Measurements from ENCODE around the gene CARS2. TPM values are rescaled to one million over a fixed set of nuclear protein-coding genes. Genes with fewer than 3 reads are reported as not detected.

CARS2 gene
- total RNA-seq, 1 donor from 2014 or later = 57.1 TPM

GRCh38 chr13:110639935-110640334, 66.0 kb downstream of the CARS2 start:
- no peak for DNase-seq (ENCODE audit: low spot score)

GRCh38 chr13:110638814-110639806, 66.8 kb downstream of the CARS2 start:
- peak; percentile 81 for DNase-seq (ENCODE audit: low spot score)

- DNase-seq (ENCODE audit: low spot score) = peak; percentile 71
Observed at GRCh38 chr13:110638257-110638656, 67.7 kb downstream of the CARS2 start.

- peak; percentile 68 for DNase-seq (ENCODE audit: low spot score)
Observed at GRCh38 chr13:110637747-110638146, 68.2 kb downstream of the CARS2 start.

GRCh38 chr13:110637275-110637674, 68.6 kb downstream of the CARS2 start:
- peak; percentile 57 for DNase-seq (ENCODE audit: low spot score)

GRCh38 chr13:110636701-110637201, 69.2 kb downstream of the CARS2 start:
- DNase-seq (ENCODE audit: low spot score) = peak; percentile 85

GRCh38 chr13:110636053-110636475, 69.9 kb downstream of the CARS2 start:
- DNase-seq (ENCODE audit: low spot score) = peak; percentile 87

GRCh38 chr13:110635405-110636002, 70.4 kb downstream of the CARS2 start:
- DNase-seq (ENCODE audit: low spot score) = peak; percentile 76

GRCh38 chr13:110634558-110634957, 71.4 kb downstream of the CARS2 start:
- DNase-seq (ENCODE audit: low spot score) = no peak

- no peak for DNase-seq (ENCODE audit: low spot score)
Observed at GRCh38 chr13:110633776-110634175, 72.1 kb downstream of the CARS2 start.

GRCh38 chr13:110632255-110632654, 73.7 kb downstream of the CARS2 start:
- peak; percentile 51 for DNase-seq (ENCODE audit: low spot score)

- no peak for DNase-seq (ENCODE audit: low spot score)
Observed at GRCh38 chr13:110630566-110631119, 75.3 kb downstream of the CARS2 start.

- peak; percentile 16 for DNase-seq (ENCODE audit: low spot score)
Observed at GRCh38 chr13:110629735-110630134, 76.2 kb downstream of the CARS2 start.

GRCh38 chr13:110628952-110629701, 76.8 kb downstream of the CARS2 start:
- DNase-seq (ENCODE audit: low spot score) = peak; percentile 69

GRCh38 chr13:110628477-110628793, 77.5 kb downstream of the CARS2 start:
- DNase-seq (ENCODE audit: low spot score) = no peak

- DNase-seq (ENCODE audit: low spot score) = no peak
Observed at GRCh38 chr13:110627761-110628476, 78.0 kb downstream of the CARS2 start.

- no peak for DNase-seq (ENCODE audit: low spot score)
Observed at GRCh38 chr13:110627351-110627750, 78.6 kb downstream of the CARS2 start.

GRCh38 chr13:110626521-110626920, 79.4 kb downstream of the CARS2 start:
- no peak for DNase-seq (ENCODE audit: low spot score)

- DNase-seq (ENCODE audit: low spot score) = no peak
Observed at GRCh38 chr13:110625771-110626321, 80.1 kb downstream of the CARS2 start.
